Caco-2 (cell line): ENCODE data around the gene ALG6. TPM values are rescaled to one million over a fixed set of nuclear protein-coding genes. Genes with fewer than 3 reads are reported as not detected.

Experiments used
- BruUV-seq: library from RNA; stranded (reverse); fragments of 400-500 nt; replicated peaks from 2 replicates; lab custom pipeline; 2021; lab: Mats Ljungman, UMichigan
- CTCF ChIA-PET: fragments of 300-600 bp; sonication (Branson Sonifier 250); formaldehyde crosslinking; loops from one replicate; lab custom pipeline; 2022; ENCODE audit warnings: antibody characterized with exemption; lab: Charles Lee
- POLR2A ChIA-PET: fragments of 300-600 bp; sonication (Branson Sonifier 250); formaldehyde crosslinking; loops from one replicate; lab custom pipeline; 2022; ENCODE audit warnings: antibody characterized with exemption; lab: Charles Lee
- DNase-seq, 2 experiments: peaks; one replicate each; pipeline versions ENCODE4 v3.0.0 to v3.0.0-alpha.2; 2020 to 2022
- H3K27me3 ChIP-seq: replicated peaks from 2 replicates; pipeline ENCODE4 v1.6.0; 2011; ENCODE audit warnings: low read length; ENCODE audit not compliant: control insufficient read depth, insufficient read depth
- H3K36me3 ChIP-seq: 2 replicates; pipeline ENCODE4 v1.5.1; 2011; ENCODE audit warnings: low read length; ENCODE audit not compliant: control insufficient read depth, insufficient read depth
- H3K4me1 ChIP-seq: fragments of 250-450 bp; sonication (Bioruptor Pico); 2 replicates; pipeline ENCODE4 v1.5.1; 2020; ENCODE audit warnings: mild to moderate bottlenecking
- H3K4me3 ChIP-seq: 2 replicates; pipeline ENCODE4 v1.5.1; 2011; ENCODE audit warnings: low read depth, mild to moderate bottlenecking, control low read depth, low read length
- H3K9me3 ChIP-seq: fragments of 250-450 bp; sonication (Bioruptor Pico); 2 replicates; pipeline ENCODE4 v1.5.1; 2020; ENCODE audit warnings: mild to moderate bottlenecking, moderate library complexity
- H3K27ac Mint-ChIP-seq: one replicate; pipeline ENCODE4 v1.8.0; 2022; ENCODE audit warnings: mixed read lengths; ENCODE audit not compliant: unreplicated experiment
- H3K27me3 Mint-ChIP-seq: one replicate; pipeline ENCODE4 v1.8.0; 2022; ENCODE audit warnings: mixed read lengths; ENCODE audit not compliant: insufficient read depth, unreplicated experiment
- H3K36me3 Mint-ChIP-seq: one replicate; pipeline ENCODE4 v1.8.0; 2022; ENCODE audit warnings: mild to moderate bottlenecking, mixed read lengths; ENCODE audit not compliant: insufficient read depth, unreplicated experiment
- H3K4me1 Mint-ChIP-seq: one replicate; pipeline ENCODE4 v1.8.0; 2022; ENCODE audit warnings: low read depth, mixed read lengths; ENCODE audit not compliant: unreplicated experiment
- H3K4me3 Mint-ChIP-seq: one replicate; pipeline ENCODE4 v1.8.0; 2022; ENCODE audit warnings: mild to moderate bottlenecking, moderate library complexity, mixed read lengths; ENCODE audit not compliant: unreplicated experiment
- H3K9me3 Mint-ChIP-seq: one replicate; pipeline ENCODE4 v1.8.0; 2022; ENCODE audit warnings: mixed read lengths; ENCODE audit not compliant: unreplicated experiment
- intact Hi-C: fragments of 100-400 bp; cut with micrococcal nuclease; formaldehyde crosslinking; loops from one replicate; pipeline ENCODE4 v1.10.0; 2022; ENCODE audit not compliant: unreplicated experiment
- total RNA-seq: library from RNA; stranded (reverse); gene quantifications from 2 replicates; pipeline ENCODE4 v1.2.3, GENCODE V29; 2022
- TF ChIP-seq, protein P1 (sequence below), 2 experiments: fragments of 200-600 bp in 1 of 2; IDR thresholded peaks; 1 replicate in 1 of 2; 2 replicates in 1 of 2; pipeline versions ENCODE4 v1.5.1 to v1.8.0; 2011 to 2022; ENCODE audit warnings: antibody characterized with exemption in 1 of 2, control low read depth in 1 of 2, inconsistent platforms in 1 of 2, low read depth in 1 of 2, low read length in 1 of 2, mild to moderate bottlenecking in 1 of 2, moderate library complexity in 1 of 2; ENCODE audit not compliant: insufficient read depth in 1 of 2, severe bottlenecking in 1 of 2, unreplicated experiment in 1 of 2

The ALG6 gene
- total RNA-seq, 1 experiment from 2014 or later = 9.2 TPM

DNA sequence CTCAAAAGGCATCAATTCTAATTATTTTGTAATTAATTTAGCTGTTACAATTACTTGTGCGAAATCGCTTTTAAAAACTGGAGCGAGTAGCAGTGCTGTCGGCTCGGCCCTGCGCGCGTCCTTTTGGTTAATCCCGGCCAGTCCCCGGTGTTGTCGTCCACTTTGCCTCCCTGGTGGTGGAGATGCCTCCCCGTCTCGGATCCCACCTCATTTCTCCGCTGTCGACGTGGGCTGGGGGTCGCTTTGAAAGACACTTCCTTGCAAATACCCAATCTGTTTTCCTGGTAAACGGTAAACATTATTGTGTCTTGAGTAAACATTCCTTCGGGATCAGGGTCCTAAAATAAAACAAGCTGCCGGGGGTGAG lies 41.3 kb upstream of the ALG6 start:
- Histone ChIP-seq H3K4me1 (no peaks in the 10 kb centered on the region), H3K36me3 (no peaks in the 10 kb centered on the region), H3K9me3 (no peaks in the 10 kb centered on the region), H3K4me3 (no peak overlapping the region), H3K27me3 (no peaks in the 10 kb centered on the region)
- Mint-ChIP-seq H3K4me1 (no peaks in the 10 kb centered on the region), H3K36me3 (no peaks in the 10 kb centered on the region), H3K27ac (no peak overlapping the region), H3K27me3 (peaks cover 43% of the 10 kb centered on the region), H3K4me3 (no peak overlapping the region), H3K9me3 (no peaks in the 10 kb centered on the region)
- POLR2A ChIA-PET = no interaction called here
- no peak for DNase-seq
- BruUV-seq = no TSS peak
- CTCF ChIA-PET = no interaction called here
- TF ChIP-seq, protein P1, sequence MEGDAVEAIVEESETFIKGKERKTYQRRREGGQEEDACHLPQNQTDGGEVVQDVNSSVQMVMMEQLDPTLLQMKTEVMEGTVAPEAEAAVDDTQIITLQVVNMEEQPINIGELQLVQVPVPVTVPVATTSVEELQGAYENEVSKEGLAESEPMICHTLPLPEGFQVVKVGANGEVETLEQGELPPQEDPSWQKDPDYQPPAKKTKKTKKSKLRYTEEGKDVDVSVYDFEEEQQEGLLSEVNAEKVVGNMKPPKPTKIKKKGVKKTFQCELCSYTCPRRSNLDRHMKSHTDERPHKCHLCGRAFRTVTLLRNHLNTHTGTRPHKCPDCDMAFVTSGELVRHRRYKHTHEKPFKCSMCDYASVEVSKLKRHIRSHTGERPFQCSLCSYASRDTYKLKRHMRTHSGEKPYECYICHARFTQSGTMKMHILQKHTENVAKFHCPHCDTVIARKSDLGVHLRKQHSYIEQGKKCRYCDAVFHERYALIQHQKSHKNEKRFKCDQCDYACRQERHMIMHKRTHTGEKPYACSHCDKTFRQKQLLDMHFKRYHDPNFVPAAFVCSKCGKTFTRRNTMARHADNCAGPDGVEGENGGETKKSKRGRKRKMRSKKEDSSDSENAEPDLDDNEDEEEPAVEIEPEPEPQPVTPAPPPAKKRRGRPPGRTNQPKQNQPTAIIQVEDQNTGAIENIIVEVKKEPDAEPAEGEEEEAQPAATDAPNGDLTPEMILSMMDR (IDR thresholded peaks at IDR 0.05; ENCODE audit: insufficient read depth in 1 of 2, low read depth in 1 of 2, low read length in 1 of 2, severe bottlenecking in 1 of 2, unreplicated experiment in 1 of 2) = no peak
- intact Hi-C loops = loop anchor here (2.0 to 10.0 kb wide), 3 partner anchors 41 to 209 kb away; partner anchors contain the start of gene ALG6

- intact Hi-C loops = loop anchor here (2.0 to 10.0 kb wide), 3 partner anchors 41 to 208 kb away; partner anchors contain the start of gene ALG6
- ChIA-PET CTCF (no interaction called here), POLR2A (no interaction called here)
- H3K4me3 Mint-ChIP-seq = no peak overlapping the region
- no TSS peak for BruUV-seq
- no peak for DNase-seq
- H3K36me3 Mint-ChIP-seq = no peaks in the 10 kb centered on the region
- no peaks in the 10 kb centered on the region for H3K9me3 Mint-ChIP-seq
- no peaks in the 10 kb centered on the region for H3K4me1 ChIP-seq
- H3K4me1 Mint-ChIP-seq = no peaks in the 10 kb centered on the region
- no peaks in the 10 kb centered on the region for H3K9me3 ChIP-seq
- peaks cover 37% of the 10 kb centered on the region for H3K27me3 Mint-ChIP-seq
- no peaks in the 10 kb centered on the region for H3K36me3 ChIP-seq
- H3K27ac Mint-ChIP-seq = no peak overlapping the region
- H3K4me3 ChIP-seq = no peak overlapping the region
- TF ChIP-seq, protein P1 (IDR thresholded peaks at IDR 0.05; ENCODE audit: insufficient read depth in 1 of 2, low read depth in 1 of 2, low read length in 1 of 2, severe bottlenecking in 1 of 2, unreplicated experiment in 1 of 2) = no peak
- no peaks in the 10 kb centered on the region for H3K27me3 ChIP-seq
These were observed 40.7 kb upstream of the ALG6 start for GRCh38 chr1:63326473-63327380.

GRCh38 chr1:63327417-63328054 lies 39.9 kb upstream of the ALG6 start:
- Histone ChIP-seq H3K27me3 (no peaks in the 10 kb centered on the region), H3K4me3 (no peak overlapping the region), H3K4me1 (no peaks in the 10 kb centered on the region), H3K36me3 (no peaks in the 10 kb centered on the region), H3K9me3 (no peaks in the 10 kb centered on the region)
- intact Hi-C loops = loop anchor here (2.0 to 10.0 kb wide), 3 partner anchors 40 to 207 kb away; partner anchors contain the start of gene ALG6
- no peaks in the 10 kb centered on the region for H3K36me3 Mint-ChIP-seq
- peak; percentile 59 to 71 for DNase-seq
- TF ChIP-seq, protein P1 (IDR thresholded peaks at IDR 0.05; ENCODE audit: insufficient read depth in 1 of 2, low read depth in 1 of 2, low read length in 1 of 2, severe bottlenecking in 1 of 2, unreplicated experiment in 1 of 2) = peak; percentile 53 to 63
- no TSS peak for BruUV-seq
- H3K9me3 Mint-ChIP-seq = no peaks in the 10 kb centered on the region
- H3K27me3 Mint-ChIP-seq = peaks cover 36% of the 10 kb centered on the region
- ChIA-PET CTCF (no interaction called here), POLR2A (no interaction called here)
- H3K4me3 Mint-ChIP-seq = no peak overlapping the region
- no peaks in the 10 kb centered on the region for H3K4me1 Mint-ChIP-seq
- no peak overlapping the region for H3K27ac Mint-ChIP-seq
